Psoas muscle (tissue), 8 donors: ENCODE data around the gene ITFG2. TPM values are rescaled to one million over a fixed set of nuclear protein-coding genes. Genes with fewer than 3 reads are reported as not detected.

Experiments
- ATAC-seq, 4 donors: fragments of 200-7000 bp; cut with Tn5 transposase; one replicate each; pipeline ENCODE4 v1.9.1; 2020; ENCODE audit warnings: moderate library complexity in 3 of 4, mild to moderate bottlenecking in 2 of 4
- DNase-seq, 2 donors: peaks; one replicate each; pipeline ENCODE4 v3.0.0-alpha.2; 2020
- H3K27ac ChIP-seq: fragments of 200-600 bp; one replicate; pipeline ENCODE4 v1.8.0; 2022
- H3K27me3 ChIP-seq, 3 donors: fragments of 200-600 bp in 1 of 3; one replicate each; pipeline versions ENCODE4 v1.6.1 to v1.8.0; 2013 to 2022; ENCODE audit warnings: low read length in 2 of 3, mild to moderate bottlenecking in 2 of 3, moderate library complexity in 1 of 3; ENCODE audit not compliant: insufficient read depth in 3 of 3
- H3K36me3 ChIP-seq, 2 donors: fragments of 200-600 bp in 1 of 2; one replicate each; pipeline versions ENCODE4 v1.6.1 to v1.8.0; 2013 to 2022; ENCODE audit warnings: low read depth in 1 of 2, mild to moderate bottlenecking in 1 of 2, moderate library complexity in 1 of 2; ENCODE audit not compliant: insufficient read depth in 1 of 2
- H3K4me1 ChIP-seq: fragments of 200-600 bp; one replicate; pipeline ENCODE4 v1.8.0; 2022
- H3K4me3 ChIP-seq: fragments of 200-600 bp; one replicate; pipeline ENCODE4 v1.8.0; 2022; ENCODE audit warnings: mild to moderate bottlenecking
- H3K9me3 ChIP-seq: fragments of 200-600 bp; one replicate; pipeline ENCODE4 v1.8.0; 2022
- CTCF ChIP-seq: fragments of 200-600 bp; IDR thresholded peaks from one replicate; pipeline ENCODE4 v1.8.0; 2022; ENCODE audit warnings: antibody characterized with exemption
- WGBS, 3 donors: extraction: QIAGEN DNeasy Blood & Tissue Kit; methylation state at CpG; one replicate each; pipeline versions ENCODE4 v1.1.6 to v1.1.7; 2013; 5-methylcytosine and 5-hydroxymethylcytosine counted together
- intact Hi-C, 2 donors: fragments of 100-400 bp; cut with DNase I; formaldehyde crosslinking; loops; one replicate each; pipeline versions ENCODE4 v1.11.0 to v1.14.2; 2022
- polyA plus RNA-seq, 3 donors: library from polyadenylated mRNA; stranded (reverse); fragments of 200-250 nt; gene quantifications; one replicate each; pipeline ENCODE4 v1.2.3, GENCODE V29; 2013
- total RNA-seq, 4 donors: library from RNA; stranded (reverse); fragmentation: NEBNext Ultra II Directional in 2 of 4; extraction: Animal tissue kit (Norgen Biotek cat#: 25700) in 2 of 4; gene quantifications; one replicate each; pipeline versions ENCODE4 v1.2.1 to v1.2.4, GENCODE V29; 2021 to 2023
- donor health status: healthy with polysubstance abuse.
- donor health status: DM: no; HTN: no; CAD: no; lungs with moderate emphysema.
- donor health status: Bipolar disorder and iron deficiency.
- donor health status: healthy.
- donor health status: DM: yes; HTN: yes; CAD: no.
- donor health status: DM: no; HTN: no; CAD: no.
- donor health status: DM: no; HTN: no; CAD: no.
- donor health status: DM: yes; HTN: yes; CAD: no.

The ITFG2 gene
- total and polyA plus RNA-seq, 7 donors: 5.1 to 12.8 (median 8.8) TPM

GRCh38 chr12:2813214-2814185, 1.0 kb downstream of the ITFG2 start:
- peak overlapping the region; percentile 81 for H3K4me3 ChIP-seq
- H3K4me1 ChIP-seq: peaks cover 15% of the 10 kb centered on the region
- DNase-seq (no peak), ATAC-seq (peak; percentile 30 to 60 (median 32))
- no peaks in the 10 kb centered on the region for H3K27me3 ChIP-seq
- H3K36me3 ChIP-seq: peaks cover 0 to 23% of the 10 kb centered on the region in 2 donors
- TF ChIP-seq CTCF: peak; percentile 49
- 14 to 20% (median 15%) methylated on average over 10 of the region's 10 CpGs for WGBS, 3 donors
- intact Hi-C loops: no loop called here
- no peaks in the 10 kb centered on the region for H3K9me3 ChIP-seq
- H3K27ac ChIP-seq: peak overlapping the region; percentile 94

GRCh38 chr12:2819810-2820209, 7.3 kb downstream of the ITFG2 start:
- Histone ChIP-seq H3K27me3 (no peaks in the 10 kb centered on the region), H3K9me3 (no peaks in the 10 kb centered on the region), H3K36me3 (peaks cover 4 to 85% of the 10 kb centered on the region in 2 donors), H3K27ac (no peak overlapping the region), H3K4me1 (peaks cover 6% of the 10 kb centered on the region), H3K4me3 (no peak overlapping the region)
- intact Hi-C loops: no loop called here
- TF ChIP-seq CTCF: no peak
- no peak for DNase-seq
- no peak for ATAC-seq
- WGBS, 3 donors: 90 to 96% (median 91%) methylated on average over 15 of the region's 15 CpGs

GRCh38 chr12:2820432-2820831, 8.0 kb downstream of the ITFG2 start:
- intact Hi-C loops: no loop called here
- DNase-seq (no peak), ATAC-seq (no peak)
- 87% methylated on average over 9 of the region's 9 CpGs for WGBS, 3 donors
- Histone ChIP-seq H3K4me1 (peaks cover under 1% of the 10 kb centered on the region), H3K27ac (no peak overlapping the region), H3K36me3 (peaks cover 8 to 91% of the 10 kb centered on the region in 2 donors), H3K9me3 (no peaks in the 10 kb centered on the region), H3K4me3 (no peak overlapping the region), H3K27me3 (no peaks in the 10 kb centered on the region)
- TF ChIP-seq CTCF: no peak

- peaks cover 11 to 99% of the 10 kb centered on the region in 2 donors for H3K36me3 ChIP-seq
These were observed 11.0 kb downstream of the ITFG2 start for GRCh38 chr12:2823483-2823882.

More at GRCh38 chr12:2823483-2823882, 11.0 kb downstream of the ITFG2 start:
- Histone ChIP-seq H3K27me3 (no peaks in the 10 kb centered on the region), H3K9me3 (no peaks in the 10 kb centered on the region), H3K4me3 (no peak overlapping the region), H3K27ac (no peak overlapping the region), H3K4me1 (no peaks in the 10 kb centered on the region)
- no peak for ATAC-seq
- DNase-seq: no peak
- WGBS, 3 donors: 77 to 84% (median 81%) methylated on average over 7 of the region's 7 CpGs
- intact Hi-C loops: no loop called here
- no peak for TF ChIP-seq CTCF
